Activated CD8-positive, alpha-beta T cell treated with anti-CD3 and anti-CD28 coated beads for 36 hours (primary cell): Measurements from ENCODE around the gene CLDN24. TPM values are rescaled to one million over a fixed set of nuclear protein-coding genes. Genes with fewer than 3 reads are reported as not detected.

Source experiments
- ATAC-seq: fragments of 200-7000 bp; cut with Tn5 transposase; one replicate; pipeline ENCODE4 v1.10.0; 2021; ENCODE audit warnings: mild to moderate bottlenecking, moderate library complexity
- CTCF ChIA-PET: fragments of 350-600 bp; sonication (Branson Sonifier 250); formaldehyde crosslinking; loops from one replicate; lab custom pipeline; 2021; ENCODE audit warnings: antibody characterized with exemption; lab: Charles Lee
- POLR2A ChIA-PET: fragments of 350-600 bp; sonication (Branson Sonifier 250); formaldehyde crosslinking; loops from one replicate; lab custom pipeline; 2021; ENCODE audit warnings: antibody characterized with exemption; lab: Charles Lee
- DNase-seq: peaks from one replicate; pipeline ENCODE4 v3.0.0-alpha.2; 2020
- H3K27ac Mint-ChIP-seq: one replicate; pipeline ENCODE4 v1.8.0; 2021; ENCODE audit warnings: mild to moderate bottlenecking, mixed read lengths
- H3K27me3 Mint-ChIP-seq: one replicate; pipeline ENCODE4 v1.8.0; 2021; ENCODE audit warnings: mixed read lengths
- H3K36me3 Mint-ChIP-seq: one replicate; pipeline ENCODE4 v1.8.0; 2021; ENCODE audit warnings: low read depth, mixed read lengths
- H3K4me1 Mint-ChIP-seq: one replicate; pipeline ENCODE4 v1.8.0; 2021; ENCODE audit warnings: low read depth, mixed read lengths
- H3K4me3 Mint-ChIP-seq: one replicate; pipeline ENCODE4 v1.8.0; 2021; ENCODE audit warnings: mild to moderate bottlenecking, moderate library complexity, mixed read lengths
- H3K9me3 Mint-ChIP-seq: one replicate; pipeline ENCODE4 v1.8.0; 2021; ENCODE audit warnings: mixed read lengths
- CTCF ChIP-seq: fragments of 200-600 bp; IDR thresholded peaks from one replicate; pipeline ENCODE4 v1.8.0; 2022; ENCODE audit warnings: antibody characterized with exemption, mild to moderate bottlenecking
- intact Hi-C: fragments of 100-400 bp; cut with micrococcal nuclease; formaldehyde crosslinking; loops from one replicate; pipeline ENCODE4 v1.10.0; 2022
- total RNA-seq, 2 experiments: library from RNA; stranded (reverse); gene quantifications; one replicate each; pipeline ENCODE4 v1.2.3, GENCODE V29; 2021

The CLDN24 gene
- total RNA-seq, 2 experiments from 2014 or later, result not detected

DNA sequence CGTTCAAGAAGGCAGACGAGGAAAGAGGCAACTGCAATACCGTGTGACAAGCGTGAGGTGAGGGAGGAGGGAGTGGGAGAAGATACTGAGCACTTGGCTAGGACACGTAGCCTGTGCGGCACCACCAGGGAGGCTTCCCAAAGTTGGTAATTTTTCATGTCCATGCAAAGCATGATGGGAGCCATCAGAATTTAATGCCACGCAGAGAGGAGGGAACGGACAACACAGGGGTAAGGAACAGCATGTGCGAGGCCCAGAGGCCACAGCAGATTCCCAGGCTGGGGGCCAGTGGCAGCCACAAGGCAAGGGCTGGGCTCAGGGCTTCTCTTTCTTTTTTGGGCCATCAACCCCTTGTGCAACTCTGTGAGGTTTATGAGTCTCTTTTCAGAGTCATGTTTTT lies 11.0 kb upstream of the CLDN24 start:
- Mint-ChIP-seq H3K36me3 (no peaks in the 10 kb centered on the region), H3K4me1 (peaks cover 7% of the 10 kb centered on the region), H3K27ac (no peak overlapping the region), H3K9me3 (peaks cover 1% of the 10 kb centered on the region), H3K27me3 (peaks cover 20% of the 10 kb centered on the region), H3K4me3 (no peak overlapping the region)
- CTCF ChIA-PET, result no interaction called here
- no peak for ATAC-seq
- TF ChIP-seq CTCF, result no peak
- DNase-seq, result no peak
- POLR2A ChIA-PET, result no interaction called here
- intact Hi-C loops, result no loop called here

DNA sequence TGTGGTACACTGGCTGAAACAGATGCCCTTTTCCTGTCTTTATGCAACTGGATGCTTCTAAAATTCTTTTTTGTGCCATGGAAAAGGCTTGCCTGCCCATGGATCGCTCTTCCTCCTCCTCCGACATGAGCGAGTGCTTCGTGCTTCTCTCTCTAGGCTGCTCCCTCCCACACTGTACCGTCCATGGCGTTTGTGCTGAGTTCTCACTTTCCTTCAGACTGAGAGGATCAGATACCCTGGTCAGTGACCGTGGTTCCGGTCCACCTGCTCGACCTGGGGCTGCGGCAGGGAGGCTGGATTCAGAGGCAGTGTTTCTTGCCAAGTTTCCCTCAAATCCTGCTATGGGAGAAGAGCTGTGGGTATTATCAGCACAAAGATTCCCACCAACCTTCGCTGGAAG lies 10.2 kb upstream of the CLDN24 start:
- Mint-ChIP-seq H3K27me3 (peaks cover 20% of the 10 kb centered on the region), H3K27ac (no peak overlapping the region), H3K9me3 (peaks cover 1% of the 10 kb centered on the region), H3K36me3 (no peaks in the 10 kb centered on the region), H3K4me1 (peaks cover 7% of the 10 kb centered on the region), H3K4me3 (no peak overlapping the region)
- ATAC-seq, result no peak
- no peak for TF ChIP-seq CTCF
- DNase-seq, result no peak
- CTCF ChIA-PET, result no interaction called here
- POLR2A ChIA-PET, result no interaction called here
- intact Hi-C loops, result no loop called here

GRCh38 chr4:183330841-183331240 lies 8.6 kb upstream of the CLDN24 start:
- no peak for TF ChIP-seq CTCF
- Mint-ChIP-seq H3K27me3 (peaks cover 16% of the 10 kb centered on the region), H3K36me3 (no peaks in the 10 kb centered on the region), H3K27ac (no peak overlapping the region), H3K9me3 (peaks cover 1% of the 10 kb centered on the region), H3K4me1 (peaks cover 7% of the 10 kb centered on the region), H3K4me3 (no peak overlapping the region)
- no peak for ATAC-seq
- intact Hi-C loops, result no loop called here
- no peak for DNase-seq
- ChIA-PET CTCF (no interaction called here), POLR2A (no interaction called here)

- ATAC-seq (no peak), DNase-seq (no peak)
- intact Hi-C loops, result no loop called here
- Mint-ChIP-seq H3K4me3 (no peak overlapping the region), H3K4me1 (peaks cover under 1% of the 10 kb centered on the region), H3K9me3 (no peaks in the 10 kb centered on the region), H3K27me3 (peaks cover 12% of the 10 kb centered on the region), H3K36me3 (no peaks in the 10 kb centered on the region), H3K27ac (no peak overlapping the region)
- TF ChIP-seq CTCF, result no peak
- CTCF ChIA-PET, result no interaction called here
- POLR2A ChIA-PET, result no interaction called here
Measured at GRCh38 chr4:183329954-183330742, 7.9 kb upstream of the CLDN24 start.

DNA sequence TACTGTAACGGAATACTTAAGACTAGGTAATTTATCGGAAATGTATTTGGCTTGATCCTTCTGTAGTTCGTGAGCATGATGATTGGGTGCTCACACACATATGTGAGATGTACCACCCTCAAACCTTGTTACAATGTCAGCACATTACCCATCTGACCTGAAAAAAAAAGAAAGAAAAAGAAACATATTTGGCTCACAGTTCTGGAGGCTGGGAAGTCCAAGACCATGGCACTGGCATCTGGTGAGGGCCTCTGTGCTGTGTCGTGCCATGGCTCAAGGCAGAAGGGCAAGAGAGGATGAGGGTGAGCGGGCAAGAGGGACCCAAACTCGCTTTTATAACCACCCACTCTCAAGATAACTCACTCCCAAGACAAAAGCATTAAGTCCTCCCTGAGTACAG lies 7.0 kb upstream of the CLDN24 start:
- intact Hi-C loops, result no loop called here

More for the DNA sequence above, 7.0 kb upstream of the CLDN24 start:
- POLR2A ChIA-PET, result no interaction called here
- no peak for TF ChIP-seq CTCF
- H3K9me3 Mint-ChIP-seq, result no peaks in the 10 kb centered on the region
- H3K4me1 Mint-ChIP-seq, result no peaks in the 10 kb centered on the region
- no peaks in the 10 kb centered on the region for H3K36me3 Mint-ChIP-seq
- CTCF ChIA-PET, result no interaction called here
- H3K27ac Mint-ChIP-seq, result no peak overlapping the region
- no peak for ATAC-seq
- H3K27me3 Mint-ChIP-seq, result peaks cover 12% of the 10 kb centered on the region
- no peak for DNase-seq
- no peak overlapping the region for H3K4me3 Mint-ChIP-seq
